NCI-H2196 (cell line): Measurements from ENCODE around the gene CPT1A.

ENCODE experiments used
- DNase-seq: peaks from one replicate; lab custom pipeline; 2025; ENCODE audit not compliant: unreplicated experiment; lab: John Stamatoyannopoulos, UW

Gene CPT1A

GRCh38 chr11:68762481-68762880, 79.2 kb downstream of the CPT1A start:
- DNase-seq: no peak

- no peak for DNase-seq
Observed at GRCh38 chr11:68761801-68762200, 79.9 kb downstream of the CPT1A start.

GRCh38 chr11:68759991-68760390, 81.7 kb downstream of the CPT1A start:
- no peak for DNase-seq

GRCh38 chr11:68757711-68758110, 84.0 kb downstream of the CPT1A start:
- no peak for DNase-seq

- no peak for DNase-seq
Observed at GRCh38 chr11:68756171-68756766, 85.4 kb downstream of the CPT1A start.

- DNase-seq: peak; percentile 20
Observed at GRCh38 chr11:68753300-68753699, 88.4 kb downstream of the CPT1A start.

- peak; percentile 90 for DNase-seq
Observed at GRCh38 chr11:68751331-68751856, 90.3 kb downstream of the CPT1A start, which contains the start of gene TESMIN. TESMIN (minus strand) TSS chr11:68751520; CDS start chr11:68750660, 860 bp downstream.

- no peak for DNase-seq
Observed at GRCh38 chr11:68751004-68751325, 90.8 kb downstream of the CPT1A start.

GRCh38 chr11:68750195-68751003, 91.3 kb downstream of the CPT1A start:
- no peak for DNase-seq

GRCh38 chr11:68749229-68750123, 92.2 kb downstream of the CPT1A start:
- DNase-seq: no peak

GRCh38 chr11:68748061-68748460, 93.7 kb downstream of the CPT1A start:
- DNase-seq: no peak

GRCh38 chr11:68743539-68743938, 98.2 kb downstream of the CPT1A start:
- no peak for DNase-seq

- DNase-seq: no peak
Observed at GRCh38 chr11:68741463-68741862, 100.3 kb downstream of the CPT1A start.

GRCh38 chr11:68735646-68736045, 106.1 kb downstream of the CPT1A start:
- DNase-seq: no peak

- no peak for DNase-seq
Observed at GRCh38 chr11:68735125-68735524, 106.6 kb downstream of the CPT1A start.

GRCh38 chr11:68734111-68734510, 107.6 kb downstream of the CPT1A start:
- no peak for DNase-seq

- no peak for DNase-seq
Observed at GRCh38 chr11:68727783-68728182, 113.9 kb downstream of the CPT1A start.

- no peak for DNase-seq
Observed at GRCh38 chr11:68724293-68724692, 117.4 kb downstream of the CPT1A start.

GRCh38 chr11:68722143-68722542, 119.6 kb downstream of the CPT1A start:
- no peak for DNase-seq

GRCh38 chr11:68721075-68721474, 120.6 kb downstream of the CPT1A start:
- DNase-seq: no peak

GRCh38 chr11:68715456-68716122, 126.1 kb downstream of the CPT1A start:
- no peak for DNase-seq
